IMR-90 (cell line): ENCODE measurements around the gene AGGF1. TPM values are rescaled to one million over a fixed set of nuclear protein-coding genes. Genes with fewer than 3 reads are reported as not detected.

Experiments used
- ATAC-seq: fragments of 200-7000 bp; cut with Tn5 transposase; 2 replicates; pipeline ENCODE4 v1.9.1; 2020; ENCODE audit warnings: low read depth, mild to moderate bottlenecking, moderate library complexity
- BruUV-seq: library from RNA; stranded (reverse); fragments of 400-500 nt; replicated peaks from 2 replicates; lab custom pipeline; 2021; lab: Mats Ljungman, UMichigan
- CTCF ChIA-PET: fragments of 300-600 bp; formaldehyde crosslinking; extraction: SDS; loops from one replicate; lab custom pipeline; 2021; ENCODE audit warnings: antibody characterized with exemption; lab: Yijun Ruan, JAX
- POLR2A ChIA-PET: fragments of 300-600 bp; sonication (Branson Sonifier 250); formaldehyde crosslinking; loops from one replicate; lab custom pipeline; 2022; ENCODE audit warnings: antibody characterized with exemption; ENCODE audit not compliant: unreplicated experiment; lab: Charles Lee
- DNase-seq: peaks from one replicate; pipeline ENCODE4 v3.0.0; 2013
- H2AFZ ChIP-seq: replicated peaks from 2 replicates; pipeline ENCODE3; 2013; ENCODE audit warnings: low read length, mild to moderate bottlenecking; ENCODE audit not compliant: poor library complexity
- H2AK5ac ChIP-seq: 2 replicates; pipeline ENCODE4 v1.6.1; 2013; ENCODE audit warnings: low read depth, low read length, inconsistent platforms
- H2AK9ac ChIP-seq: replicated peaks from 2 replicates; pipeline ENCODE3; 2013; ENCODE audit warnings: mild to moderate bottlenecking, low read depth, low read length, moderate library complexity; ENCODE audit not compliant: poor library complexity
- H2BK120ac ChIP-seq: 2 replicates; pipeline ENCODE4 v1.6.1; 2013; ENCODE audit warnings: low read depth, low read length, inconsistent platforms
- H2BK15ac ChIP-seq: 3 replicates; pipeline ENCODE4 v1.6.1; 2013; ENCODE audit warnings: low read depth, low read length, inconsistent platforms
- H2BK20ac ChIP-seq: 2 replicates; pipeline ENCODE4 v1.6.1; 2013; ENCODE audit warnings: low read depth, mild to moderate bottlenecking, inconsistent platforms, low read length, moderate library complexity
- H2BK5ac ChIP-seq: 2 replicates; pipeline ENCODE4 v1.6.1; 2013; ENCODE audit warnings: mild to moderate bottlenecking, low read depth, low read length, inconsistent platforms; ENCODE audit not compliant: poor library complexity, severe bottlenecking
- H3K14ac ChIP-seq: replicated peaks from 2 replicates; pipeline ENCODE4 v1.6.1; 2013; ENCODE audit warnings: low read depth, low read length, inconsistent platforms
- H3K18ac ChIP-seq: 2 replicates; pipeline ENCODE4 v1.6.1; 2013; ENCODE audit warnings: low read depth, low read length, control low read depth
- H3K23ac ChIP-seq: 2 replicates; pipeline ENCODE4 v1.6.1; 2013; ENCODE audit warnings: low read depth, low read length, inconsistent platforms
- H3K27ac ChIP-seq: 2 replicates; pipeline ENCODE4 v1.5.1; 2013; ENCODE audit warnings: mild to moderate bottlenecking, control low read depth, low read length; ENCODE audit not compliant: insufficient read depth
- H3K27me3 ChIP-seq: 2 replicates; pipeline ENCODE4 v1.6.1; 2013; ENCODE audit warnings: low read length; ENCODE audit not compliant: control insufficient read depth, insufficient read depth
- H3K36me3 ChIP-seq: 2 replicates; pipeline ENCODE4 v1.6.1; 2013; ENCODE audit warnings: low read length, mixed read lengths; ENCODE audit not compliant: control insufficient read depth, insufficient read depth
- H3K4ac ChIP-seq: 2 replicates; pipeline ENCODE4 v1.6.1; 2013; ENCODE audit warnings: low read depth, low read length, inconsistent platforms
- H3K4me1 ChIP-seq: 2 replicates; pipeline ENCODE4 v1.6.1; 2013; ENCODE audit warnings: low read length, mixed read lengths; ENCODE audit not compliant: control insufficient read depth, insufficient read depth
- H3K4me2 ChIP-seq: 2 replicates; pipeline ENCODE4 v1.6.1; 2013; ENCODE audit warnings: low read depth, mild to moderate bottlenecking, control low read depth, low read length, moderate library complexity
- H3K4me3 ChIP-seq: 2 replicates; pipeline ENCODE4 v1.5.1; 2013; ENCODE audit warnings: low read depth, mild to moderate bottlenecking, control low read depth, low read length, moderate library complexity; ENCODE audit not compliant: insufficient read depth
- H3K56ac ChIP-seq: 2 replicates; pipeline ENCODE4 v1.6.1; 2013; ENCODE audit warnings: low read length, inconsistent platforms; ENCODE audit not compliant: insufficient read depth; ENCODE audit errors: extremely low read depth
- H3K79me1 ChIP-seq, 2 experiments: 2 replicates each; pipeline ENCODE4 v1.6.1; 2013; ENCODE audit warnings: low read length in 2 of 2, inconsistent platforms in 1 of 2, low read depth in 1 of 2
- H3K9ac ChIP-seq: 2 replicates; pipeline ENCODE4 v1.6.1; 2013; ENCODE audit warnings: low read depth, low read length, control low read depth
- H3K9me1 ChIP-seq: 2 replicates; pipeline ENCODE4 v1.6.1; 2013; ENCODE audit warnings: low read length, inconsistent platforms; ENCODE audit not compliant: insufficient read depth
- H3K9me3 ChIP-seq: 2 replicates; pipeline ENCODE4 v1.6.1; 2013; ENCODE audit warnings: low read length; ENCODE audit not compliant: control insufficient read depth, insufficient read depth
- H4K20me1 ChIP-seq: 2 replicates; pipeline ENCODE4 v1.6.1; 2013; ENCODE audit warnings: low read length, inconsistent platforms; ENCODE audit not compliant: insufficient read depth
- H4K5ac ChIP-seq: 2 replicates; pipeline ENCODE4 v1.6.1; 2013; ENCODE audit warnings: mild to moderate bottlenecking, low read depth, low read length, control low read depth
- H4K8ac ChIP-seq, 2 experiments: 2 replicates each; pipeline ENCODE4 v1.6.1; 2013; ENCODE audit warnings: low read depth in 2 of 2, low read length in 2 of 2, control low read depth in 1 of 2, inconsistent platforms in 1 of 2
- H4K91ac ChIP-seq: 2 replicates; pipeline ENCODE4 v1.6.1; 2013; ENCODE audit warnings: low read depth, low read length, inconsistent platforms; ENCODE audit not compliant: insufficient read depth
- BHLHE40 ChIP-seq: fragments of 150-350 bp; IDR thresholded peaks from 2 replicates; pipeline ENCODE4 v1.6.1; 2016; ENCODE audit warnings: mild to moderate bottlenecking, low read depth, low read length
- CEBPB ChIP-seq: IDR thresholded peaks from 2 replicates; pipeline ENCODE4 v1.6.1; 2012; ENCODE audit warnings: low read depth, low read length, improper control_type of control experiment
- FOS ChIP-seq: fragments of 150-350 bp; IDR thresholded peaks from 2 replicates; pipeline ENCODE4 v1.6.1; 2016; ENCODE audit warnings: low read depth, low read length
- MAFK ChIP-seq: IDR thresholded peaks from 2 replicates; pipeline ENCODE4 v1.6.1; 2012; ENCODE audit warnings: low read depth, low read length, improper control_type of control experiment
- MAZ ChIP-seq: IDR thresholded peaks from 2 replicates; pipeline ENCODE4 v1.6.1; 2012; ENCODE audit warnings: low read depth, mild to moderate bottlenecking, low read length, improper control_type of control experiment, moderate library complexity, borderline replicate concordance
- MXI1 ChIP-seq: IDR thresholded peaks from 2 replicates; pipeline ENCODE4 v1.6.1; 2012; ENCODE audit warnings: low read depth, mild to moderate bottlenecking, low read length, moderate library complexity, borderline replicate concordance
- NFE2L2 ChIP-seq: fragments of 150-350 bp; IDR thresholded peaks from 2 replicates; pipeline ENCODE4 v1.6.1; 2016; ENCODE audit warnings: low read depth, mild to moderate bottlenecking, low read length
- POLR2A ChIP-seq: IDR thresholded peaks from 2 replicates; pipeline ENCODE4 v1.6.1; 2012; ENCODE audit warnings: mild to moderate bottlenecking, low read depth, low read length
- RCOR1 ChIP-seq: IDR thresholded peaks from 2 replicates; pipeline ENCODE4 v1.6.1; 2012; ENCODE audit warnings: mild to moderate bottlenecking, low read length, improper control_type of control experiment; ENCODE audit not compliant: insufficient replicate concordance
- SMC3 ChIP-seq: fragments of 150-350 bp; IDR thresholded peaks from 2 replicates; pipeline ENCODE4 v1.6.1; 2016; ENCODE audit warnings: low read depth, mild to moderate bottlenecking, antibody characterized with exemption, low read length, moderate library complexity
- WGBS, 2 experiments: methylation state at CpG; one replicate each; pipeline versions ENCODE4 v1.1.5 to v1.1.7; 2013; ENCODE audit warnings: missing lambda C conversion rate in 2 of 2; ENCODE audit not compliant: insufficient read length in 1 of 2; ENCODE audit errors: extremely low coverage in 2 of 2; 5-methylcytosine and 5-hydroxymethylcytosine counted together
- dilution Hi-C: fragments of 300-500 bp; cut with HindIII; formaldehyde crosslinking; loops from one replicate; pipeline ENCODE4 v1.14.3; 2018; ENCODE audit warnings: low sequenced_read_pairs; ENCODE audit not compliant: unreplicated experiment
- in situ Hi-C: fragments of 300-500 bp; cut with MboI; formaldehyde crosslinking; loops from 3 replicates; pipeline ENCODE4 v1.14.3; 2019; ENCODE audit warnings: low sequenced_read_pairs, inconsistent platforms, mixed read lengths
- intact Hi-C: fragments of 100-400 bp; cut with micrococcal nuclease; formaldehyde crosslinking; loops from 2 replicates; pipeline ENCODE4 v1.10.0; 2022
- polyA plus RNA-seq, 3 experiments: library from polyadenylated mRNA; depleted of rRNA; stranded (reverse); fragments of >200 nt; gene quantifications; 2 replicates each; pipeline ENCODE4 v1.2.3, GENCODE V29; 2012; ENCODE audit warnings: low replicate concordance in 1 of 3
- total RNA-seq: library from RNA; depleted of rRNA; stranded (reverse); fragments of >200 nt; gene quantifications from 2 replicates; pipeline ENCODE4 v1.2.3, GENCODE V29; 2012
- TF ChIP-seq, protein P1 (sequence below): conservative IDR thresholded peaks from 2 replicates; pipeline ENCODE4 v1.5.1; 2012; ENCODE audit warnings: mild to moderate bottlenecking, low read depth, low read length, improper control_type of control experiment
- TF ChIP-seq, protein P2 (sequence below): fragments of 150-350 bp; IDR thresholded peaks from 2 replicates; pipeline ENCODE4 v1.6.1; 2016; ENCODE audit warnings: low read depth, mild to moderate bottlenecking, low read length, moderate library complexity, borderline replicate concordance
- TF ChIP-seq, protein P3 (sequence below): fragments of 150-350 bp; IDR thresholded peaks from 2 replicates; pipeline ENCODE4 v1.6.1; 2017; ENCODE audit warnings: mild to moderate bottlenecking, antibody characterized with exemption, low read length, low read depth

The AGGF1 gene
- total and polyA plus RNA-seq, 2 of the 4 experiments (the other 2 are of a cell fraction), result 7.3 to 8.4 TPM

DNA sequence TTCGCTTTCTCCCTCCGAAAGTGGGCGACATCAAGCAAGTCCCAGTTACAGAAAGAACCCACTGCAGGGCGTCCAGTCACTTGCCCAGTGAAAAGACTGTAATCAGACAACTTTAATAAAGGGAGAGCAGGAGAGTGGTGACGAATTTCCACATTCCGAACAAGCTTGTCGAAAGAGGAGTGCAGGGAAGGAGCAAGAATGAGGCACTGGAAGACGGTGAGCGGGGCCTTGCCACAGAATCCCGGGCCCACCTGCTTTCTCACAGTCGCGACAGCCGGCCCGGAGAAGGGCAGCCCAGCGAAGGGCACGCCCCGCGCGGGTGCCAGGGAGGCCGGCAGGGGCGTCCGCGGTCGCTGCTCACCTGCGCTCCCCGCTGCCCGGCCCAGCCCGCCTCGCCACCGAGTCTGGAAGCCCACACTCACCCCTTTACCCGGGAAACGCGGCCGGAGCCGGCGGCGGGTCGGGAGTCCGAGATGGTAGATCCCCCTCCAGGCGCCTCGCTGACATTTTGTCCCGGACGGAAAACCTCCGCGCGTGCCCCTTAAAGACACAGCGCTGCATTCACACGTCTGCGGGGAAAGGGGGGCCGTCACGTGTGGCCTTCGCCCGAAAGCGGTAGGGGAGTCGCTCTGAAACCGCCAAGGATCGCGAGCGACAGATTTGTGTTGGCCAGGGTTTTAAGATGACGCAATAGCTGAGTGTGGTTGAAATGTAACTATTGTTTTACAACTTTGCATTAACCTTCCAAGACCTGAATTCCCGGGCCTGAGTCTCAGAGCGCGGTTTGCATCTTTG is 56.7 kb downstream of the AGGF1 start, which contains the start of gene ZBED3:
TSS of gene ZBED3 (minus strand) at position 597 of the 795 bp plus-strand sequence. CDS start 9,407 bp downstream, outside the sequence.
- peak within 1 kb of the TSS; percentile 52 to 69 for H4K8ac ChIP-seq
- peak within 1 kb of the TSS; percentile 34; the same call in 1 of the 2 replicates for H3K23ac ChIP-seq
- H3K36me3 ChIP-seq, result no peaks in the 10 kb centered on the region
- in situ Hi-C loops (no loop called here), dilution Hi-C loops (no loop called here), intact Hi-C loops (loop anchor here (5.0 kb wide), 1 partner anchor 405 kb away; the partner anchor contains the start of gene WDR41)
- ChIA-PET POLR2A (interaction anchor here (1.0 kb wide), 1 partner anchor 57 kb away, joined by 3 read pairs; the partner anchor contains the start of gene AGGF1), CTCF (interaction anchor here (0.9 to 3.1 kb wide), 6 partner anchors 10 to 406 kb away, joined by 3 to 15 read pairs (median 4); partner anchors contain the start of gene WDR41)
- H3K14ac ChIP-seq, result peak within 1 kb of the TSS; percentile 76; the same call in 1 of the 2 replicates
- H2AFZ ChIP-seq, result peak within 1 kb of the TSS; percentile 94
- H2BK20ac ChIP-seq, result 0 out of 2 replicates have a peak within 1 kb of the TSS, but pooled peaks have one; percentile 4
- no peaks in the 10 kb centered on the region for H3K27me3 ChIP-seq
- peak within 1 kb of the TSS; percentile 40 for H3K18ac ChIP-seq
- no peak within 1 kb of the TSS; the same call in 1 of the 2 replicates for H3K56ac ChIP-seq
- H4K20me1 ChIP-seq, result no peaks in the 10 kb centered on the region
- H3K4ac ChIP-seq, result peak within 1 kb of the TSS; percentile 52
- no peak within 1 kb of the TSS for H2AK5ac ChIP-seq
- peak within 1 kb of the TSS; percentile 60 for H3K4me3 ChIP-seq
- H3K9ac ChIP-seq, result peak within 1 kb of the TSS; percentile 70
- no peaks in the 10 kb centered on the region for H3K9me1 ChIP-seq
- no peak within 1 kb of the TSS for H2BK15ac ChIP-seq
- WGBS, 2 experiments, result 0% methylated on average over 21 of the region's 63 CpGs; no CpG with 5 or more reads in 1 of the 2 experiments
- H2AK9ac ChIP-seq, result peak within 1 kb of the TSS; percentile 21
- peaks cover 6% of the 10 kb centered on the region; the same call in 1 of the 2 replicates for H3K4me1 ChIP-seq
- peak within 1 kb of the TSS; percentile 78 for H3K4me2 ChIP-seq
- TF ChIP-seq POLR2A (no peak), BHLHE40 (peak; percentile 87), FOS (no peak), MAZ (no peak; the same call in 1 of the 2 replicates), CEBPB (peak; percentile 99), MXI1 (0 out of 2 replicates have a peak, but pooled peaks have one; percentile 15), SMC3 (no peak), MAFK (no peak), NFE2L2 (no peak), RCOR1 (no peak)
- TF ChIP-seq, protein P1, sequence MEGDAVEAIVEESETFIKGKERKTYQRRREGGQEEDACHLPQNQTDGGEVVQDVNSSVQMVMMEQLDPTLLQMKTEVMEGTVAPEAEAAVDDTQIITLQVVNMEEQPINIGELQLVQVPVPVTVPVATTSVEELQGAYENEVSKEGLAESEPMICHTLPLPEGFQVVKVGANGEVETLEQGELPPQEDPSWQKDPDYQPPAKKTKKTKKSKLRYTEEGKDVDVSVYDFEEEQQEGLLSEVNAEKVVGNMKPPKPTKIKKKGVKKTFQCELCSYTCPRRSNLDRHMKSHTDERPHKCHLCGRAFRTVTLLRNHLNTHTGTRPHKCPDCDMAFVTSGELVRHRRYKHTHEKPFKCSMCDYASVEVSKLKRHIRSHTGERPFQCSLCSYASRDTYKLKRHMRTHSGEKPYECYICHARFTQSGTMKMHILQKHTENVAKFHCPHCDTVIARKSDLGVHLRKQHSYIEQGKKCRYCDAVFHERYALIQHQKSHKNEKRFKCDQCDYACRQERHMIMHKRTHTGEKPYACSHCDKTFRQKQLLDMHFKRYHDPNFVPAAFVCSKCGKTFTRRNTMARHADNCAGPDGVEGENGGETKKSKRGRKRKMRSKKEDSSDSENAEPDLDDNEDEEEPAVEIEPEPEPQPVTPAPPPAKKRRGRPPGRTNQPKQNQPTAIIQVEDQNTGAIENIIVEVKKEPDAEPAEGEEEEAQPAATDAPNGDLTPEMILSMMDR, result no peak
- TF ChIP-seq, protein P2, sequence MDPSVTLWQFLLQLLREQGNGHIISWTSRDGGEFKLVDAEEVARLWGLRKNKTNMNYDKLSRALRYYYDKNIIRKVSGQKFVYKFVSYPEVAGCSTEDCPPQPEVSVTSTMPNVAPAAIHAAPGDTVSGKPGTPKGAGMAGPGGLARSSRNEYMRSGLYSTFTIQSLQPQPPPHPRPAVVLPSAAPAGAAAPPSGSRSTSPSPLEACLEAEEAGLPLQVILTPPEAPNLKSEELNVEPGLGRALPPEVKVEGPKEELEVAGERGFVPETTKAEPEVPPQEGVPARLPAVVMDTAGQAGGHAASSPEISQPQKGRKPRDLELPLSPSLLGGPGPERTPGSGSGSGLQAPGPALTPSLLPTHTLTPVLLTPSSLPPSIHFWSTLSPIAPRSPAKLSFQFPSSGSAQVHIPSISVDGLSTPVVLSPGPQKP, result no peak
- TF ChIP-seq, protein P3, sequence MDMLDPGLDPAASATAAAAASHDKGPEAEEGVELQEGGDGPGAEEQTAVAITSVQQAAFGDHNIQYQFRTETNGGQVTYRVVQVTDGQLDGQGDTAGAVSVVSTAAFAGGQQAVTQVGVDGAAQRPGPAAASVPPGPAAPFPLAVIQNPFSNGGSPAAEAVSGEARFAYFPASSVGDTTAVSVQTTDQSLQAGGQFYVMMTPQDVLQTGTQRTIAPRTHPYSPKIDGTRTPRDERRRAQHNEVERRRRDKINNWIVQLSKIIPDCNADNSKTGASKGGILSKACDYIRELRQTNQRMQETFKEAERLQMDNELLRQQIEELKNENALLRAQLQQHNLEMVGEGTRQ, result peak; percentile 81
- ATAC-seq, result peak; percentile 81
- H3K9me3 ChIP-seq, result no peaks in the 10 kb centered on the region
- no TSS peak for BruUV-seq
- no peaks in the 10 kb centered on the region for H3K79me1 ChIP-seq
- H2BK5ac ChIP-seq, result peak within 1 kb of the TSS; percentile 1
- H4K91ac ChIP-seq, result peak within 1 kb of the TSS; percentile 50; the same call in 1 of the 2 replicates
- H2BK120ac ChIP-seq, result peak within 1 kb of the TSS; percentile 56
- H4K5ac ChIP-seq, result peak within 1 kb of the TSS; percentile 31
- peak; percentile 74 for DNase-seq
- peak within 1 kb of the TSS; percentile 72 for H3K27ac ChIP-seq
